ENCODE measurements around the gene KRR1.
"Not testable (repeated sequence)": the region's sequence is repeated elsewhere in the genome, so short reads cannot be mapped to it uniquely, and the experiment has no call there.

The KRR1 gene

GRCh38 chr12:75533239-75533638, 21.8 kb upstream of the KRR1 start:
- no peak for ATAC-seq
- no peaks in the 10 kb centered on the region for H3K4me1 Mint-ChIP-seq
- no peaks in the 10 kb centered on the region for H3K36me3 Mint-ChIP-seq
- no peak overlapping the region for H3K27ac Mint-ChIP-seq
- no peaks in the 10 kb centered on the region for H3K9me3 Mint-ChIP-seq
- H3K27me3 Mint-ChIP-seq = no peaks in the 10 kb centered on the region
- H3K4me3 Mint-ChIP-seq = no peak overlapping the region

DNA sequence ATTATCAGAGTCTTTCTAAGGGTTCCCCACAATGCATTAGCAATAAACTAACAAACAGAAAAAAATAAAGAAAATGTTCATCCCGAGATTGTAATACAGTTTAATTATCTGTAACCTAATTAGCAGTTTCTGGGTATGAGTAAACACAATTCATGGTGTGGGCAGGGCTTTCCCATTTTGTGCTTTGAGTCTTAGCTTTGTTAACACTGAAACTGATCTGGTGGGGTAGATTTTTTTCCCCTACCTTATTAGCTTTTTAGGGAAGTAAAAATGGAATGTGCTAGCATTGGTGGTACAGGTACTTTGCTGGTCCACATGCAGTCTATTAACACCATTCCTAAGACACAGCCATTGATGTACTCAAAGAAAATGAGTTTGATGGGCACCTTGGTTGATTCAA, 18.4 kb upstream of the KRR1 start:
- H3K9me3 Mint-ChIP-seq = no peaks in the 10 kb centered on the region
- no peak overlapping the region for H3K27ac Mint-ChIP-seq
- H3K4me3 Mint-ChIP-seq = no peak overlapping the region
- no peaks in the 10 kb centered on the region for H3K27me3 Mint-ChIP-seq
- H3K4me1 Mint-ChIP-seq = peaks cover 8% of the 10 kb centered on the region
- no peaks in the 10 kb centered on the region for H3K36me3 Mint-ChIP-seq
- ATAC-seq = no peak

DNA sequence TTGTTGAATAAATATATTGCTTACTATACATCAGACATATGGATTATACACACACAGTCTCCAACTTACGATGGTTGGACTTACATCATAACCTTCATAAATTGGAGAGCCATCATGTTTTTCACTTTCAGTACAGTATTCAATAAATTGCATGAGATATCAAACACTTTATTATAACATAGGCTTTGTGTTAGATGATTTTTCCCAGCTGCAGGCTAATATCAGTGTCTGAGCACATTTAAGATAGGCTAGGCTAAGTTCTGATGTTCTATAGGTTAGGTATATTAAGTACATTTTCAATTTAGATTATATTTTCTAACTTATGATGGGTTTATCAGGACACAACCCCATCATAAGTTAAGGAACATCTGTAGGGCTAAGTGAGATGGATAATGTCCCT, 17.9 kb upstream of the KRR1 start:
- Mint-ChIP-seq H3K4me1 (peaks cover 8% of the 10 kb centered on the region), H3K27ac (no peak overlapping the region), H3K27me3 (no peaks in the 10 kb centered on the region), H3K36me3 (no peaks in the 10 kb centered on the region), H3K4me3 (no peak overlapping the region), H3K9me3 (no peaks in the 10 kb centered on the region)
- no peak for ATAC-seq

- H3K9me3 Mint-ChIP-seq = no peaks in the 10 kb centered on the region
- ATAC-seq = no peak
- H3K4me1 Mint-ChIP-seq = peaks cover 8% of the 10 kb centered on the region
- H3K27ac Mint-ChIP-seq = no peak overlapping the region
- H3K4me3 Mint-ChIP-seq = no peak overlapping the region
- no peaks in the 10 kb centered on the region for H3K36me3 Mint-ChIP-seq
- H3K27me3 Mint-ChIP-seq = peaks cover 3% of the 10 kb centered on the region
Measured at GRCh38 chr12:75528692-75529091, 17.3 kb upstream of the KRR1 start.

DNA sequence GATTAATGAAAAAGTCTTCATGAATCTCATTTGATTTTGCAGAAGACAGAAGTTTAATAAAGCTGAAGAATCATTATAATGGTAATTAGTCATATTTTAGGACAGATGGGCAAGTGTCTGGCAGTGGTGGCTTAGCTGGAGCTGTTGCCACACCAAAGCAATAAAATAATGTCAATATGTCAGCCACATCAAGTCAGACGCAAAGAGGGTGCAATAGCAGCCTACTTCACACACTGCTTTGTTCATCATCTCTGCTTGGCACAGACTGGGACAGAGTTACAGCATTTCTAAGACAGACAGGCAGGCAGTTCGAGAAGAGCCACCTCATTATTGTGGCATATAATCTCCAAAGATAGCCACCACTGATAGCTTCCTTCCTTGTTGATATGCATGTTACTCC, 16.9 kb upstream of the KRR1 start:
- Mint-ChIP-seq H3K4me3 (no peak overlapping the region), H3K27ac (no peak overlapping the region), H3K36me3 (no peaks in the 10 kb centered on the region), H3K4me1 (peaks cover 8% of the 10 kb centered on the region), H3K27me3 (peaks cover 7% of the 10 kb centered on the region), H3K9me3 (no peaks in the 10 kb centered on the region)
- no peak for ATAC-seq

DNA sequence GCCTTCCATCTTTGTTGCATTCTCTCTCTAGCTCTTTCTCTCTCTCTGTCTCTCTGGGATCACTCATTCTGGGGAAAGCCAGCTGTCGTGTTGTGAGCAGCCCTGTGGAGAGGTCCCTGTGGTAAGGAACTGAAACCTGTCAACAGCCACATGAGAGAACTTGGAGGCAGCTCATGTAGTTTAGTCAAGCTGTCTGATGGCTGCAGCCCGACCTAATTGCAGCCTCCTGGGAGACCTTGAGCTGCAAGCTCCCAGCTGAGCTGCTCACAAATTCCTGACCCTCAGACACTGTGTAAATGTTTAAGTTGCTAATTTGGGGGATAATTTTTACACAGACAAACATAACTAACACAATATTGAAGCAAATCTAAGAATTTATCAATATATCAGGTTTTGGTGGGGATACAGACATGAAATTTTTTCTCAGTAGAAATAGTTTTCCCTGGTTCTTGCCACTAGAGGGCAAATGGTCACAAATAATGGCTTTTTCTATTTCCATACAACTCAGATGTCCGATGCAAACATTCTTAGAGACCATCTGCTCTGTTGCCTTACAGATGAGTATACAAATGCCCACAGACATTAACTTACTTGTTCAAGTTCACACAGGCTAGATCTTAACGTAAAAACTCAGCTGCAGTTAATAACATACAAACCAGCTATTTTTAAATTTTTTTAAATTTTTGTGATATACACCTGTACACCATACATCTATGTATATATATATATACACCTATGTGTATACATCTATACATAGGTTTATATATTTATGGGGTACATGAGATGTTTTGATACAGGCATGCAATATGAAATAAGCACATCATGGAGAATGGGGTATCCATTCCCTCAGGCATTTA, 15.5 kb upstream of the KRR1 start:
- H3K4me3 Mint-ChIP-seq = no peak overlapping the region
- H3K27me3 Mint-ChIP-seq = peaks cover 21% of the 10 kb centered on the region
- peaks cover 8% of the 10 kb centered on the region for H3K4me1 Mint-ChIP-seq
- ATAC-seq = peak; percentile 92
- H3K36me3 Mint-ChIP-seq = no peaks in the 10 kb centered on the region
- no peak overlapping the region for H3K27ac Mint-ChIP-seq
- H3K9me3 Mint-ChIP-seq = no peaks in the 10 kb centered on the region

GRCh38 chr12:75525263-75525662, 13.9 kb upstream of the KRR1 start:
- Mint-ChIP-seq H3K36me3 (no peaks in the 10 kb centered on the region), H3K27me3 (peaks cover 33% of the 10 kb centered on the region), H3K4me3 (no peak overlapping the region), H3K4me1 (peaks cover 8% of the 10 kb centered on the region), H3K9me3 (no peaks in the 10 kb centered on the region), H3K27ac (no peak overlapping the region)
- ATAC-seq = no peak

DNA sequence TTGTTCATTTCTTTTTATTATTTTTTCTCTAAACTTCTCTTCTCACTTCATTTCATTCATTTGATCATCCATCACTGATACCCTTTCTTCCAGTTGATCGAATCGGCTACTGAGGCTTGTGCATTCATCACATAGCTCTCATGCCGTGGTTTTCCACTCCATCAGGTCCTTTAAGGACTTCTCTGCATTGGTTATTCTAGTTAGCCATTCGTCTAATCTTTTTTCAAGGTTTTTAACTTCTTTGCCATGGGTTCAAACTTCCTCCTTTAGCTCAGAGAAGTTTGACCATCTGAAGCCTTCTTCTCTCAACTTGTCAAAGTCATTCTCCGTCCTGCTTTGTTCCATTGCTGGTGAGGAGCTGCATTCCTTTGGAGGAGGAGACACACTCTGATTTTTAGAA, 10.7 kb upstream of the KRR1 start:
- peaks cover 33% of the 10 kb centered on the region for H3K27me3 Mint-ChIP-seq
- not testable (repeated sequence) for H3K4me1 Mint-ChIP-seq, H3K36me3 Mint-ChIP-seq, H3K9me3 Mint-ChIP-seq, H3K4me3 Mint-ChIP-seq, H3K27ac Mint-ChIP-seq, ATAC-seq

DNA sequence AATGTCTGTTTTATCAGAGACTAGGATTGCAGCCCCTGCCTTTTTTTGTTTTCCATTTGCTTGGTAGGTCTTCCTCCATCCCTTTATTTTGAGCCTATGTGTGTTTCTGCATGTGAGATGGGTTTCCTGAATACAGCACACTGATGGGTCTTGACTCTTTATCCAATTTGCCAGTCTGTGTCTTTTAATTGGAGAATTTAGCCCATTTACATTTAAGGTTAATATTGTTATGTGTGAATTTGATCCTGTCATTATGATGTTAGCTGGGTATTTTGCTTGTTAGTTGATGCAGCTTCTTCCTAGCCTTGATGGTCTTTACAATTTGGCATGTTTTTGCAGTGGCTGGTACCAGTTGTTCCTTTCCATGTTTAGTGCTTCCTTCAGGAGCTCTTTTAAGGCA, 9.8 kb upstream of the KRR1 start:
- H3K27me3 Mint-ChIP-seq = peaks cover 33% of the 10 kb centered on the region
- not testable (repeated sequence) for H3K9me3 Mint-ChIP-seq, H3K4me3 Mint-ChIP-seq, H3K27ac Mint-ChIP-seq, H3K36me3 Mint-ChIP-seq, ATAC-seq, H3K4me1 Mint-ChIP-seq

- H3K36me3 Mint-ChIP-seq = peaks cover 10% of the 10 kb centered on the region
- H3K27me3 Mint-ChIP-seq = no peaks in the 10 kb centered on the region
- H3K4me1 Mint-ChIP-seq = peaks cover 30% of the 10 kb centered on the region
- no peaks in the 10 kb centered on the region for H3K9me3 Mint-ChIP-seq
- H3K4me3 Mint-ChIP-seq = peak overlapping the region; percentile 96
- peak overlapping the region; percentile 97 for H3K27ac Mint-ChIP-seq
- no peak for ATAC-seq
Measured at GRCh38 chr12:75509621-75510020, 1.8 kb downstream of the KRR1 start.

DNA sequence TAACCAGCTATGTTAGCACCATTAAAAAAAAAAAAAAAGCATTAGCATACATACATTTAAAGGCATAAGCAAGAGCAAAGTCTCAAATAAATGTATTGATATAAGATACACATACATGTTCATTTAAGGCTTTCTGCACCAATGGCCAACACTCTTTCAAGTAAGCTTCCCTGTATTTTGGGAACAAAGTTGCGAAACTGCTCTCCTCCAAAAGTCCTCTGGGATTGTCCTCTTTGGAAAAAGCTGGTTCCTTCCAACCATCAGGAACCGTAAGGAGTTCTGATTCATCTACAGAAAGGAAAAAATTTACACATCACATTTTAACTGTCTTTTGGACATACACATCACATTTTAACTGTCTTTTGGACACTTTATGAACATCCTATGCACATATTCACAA, 3.2 kb downstream of the KRR1 start:
- no peak for ATAC-seq
- H3K27ac Mint-ChIP-seq = peak overlapping the region; percentile 42
- no peaks in the 10 kb centered on the region for H3K9me3 Mint-ChIP-seq
- H3K4me3 Mint-ChIP-seq = no peak overlapping the region
- no peaks in the 10 kb centered on the region for H3K27me3 Mint-ChIP-seq
- H3K36me3 Mint-ChIP-seq = peaks cover 14% of the 10 kb centered on the region
- H3K4me1 Mint-ChIP-seq = peaks cover 30% of the 10 kb centered on the region

DNA sequence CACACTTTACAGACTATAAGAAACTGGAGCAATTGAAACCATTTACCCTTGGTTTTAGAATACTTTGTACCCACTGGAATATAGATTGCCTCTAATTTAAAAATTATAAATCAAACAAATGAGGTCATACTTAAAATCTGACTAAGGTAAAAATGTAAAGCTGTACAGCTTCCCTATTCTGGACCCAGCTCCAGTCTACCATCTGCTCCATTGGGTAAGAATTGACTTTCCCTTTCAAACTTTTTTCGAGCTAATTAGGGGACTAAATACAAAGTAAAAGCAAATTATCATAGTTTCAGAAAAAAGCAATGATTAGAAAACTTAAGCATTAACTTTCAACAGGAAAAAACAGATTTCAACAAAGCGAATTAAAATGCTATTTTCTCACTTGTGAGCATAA, 4.3 kb downstream of the KRR1 start:
- Mint-ChIP-seq H3K36me3 (peaks cover 14% of the 10 kb centered on the region), H3K9me3 (no peaks in the 10 kb centered on the region), H3K4me1 (peaks cover 30% of the 10 kb centered on the region), H3K4me3 (no peak overlapping the region), H3K27me3 (no peaks in the 10 kb centered on the region), H3K27ac (no peak overlapping the region)
- ATAC-seq = no peak

GRCh38 chr12:75505706-75506312, 5.6 kb downstream of the KRR1 start:
- Mint-ChIP-seq H3K27ac (no peak overlapping the region), H3K4me1 (peaks cover 25% of the 10 kb centered on the region), H3K27me3 (no peaks in the 10 kb centered on the region), H3K4me3 (no peak overlapping the region), H3K36me3 (peaks cover 14% of the 10 kb centered on the region), H3K9me3 (no peaks in the 10 kb centered on the region)
- ATAC-seq = no peak

- Mint-ChIP-seq H3K27ac (no peak overlapping the region), H3K27me3 (no peaks in the 10 kb centered on the region), H3K4me1 (peaks cover 12% of the 10 kb centered on the region), H3K4me3 (no peak overlapping the region), H3K9me3 (no peaks in the 10 kb centered on the region), H3K36me3 (peaks cover 20% of the 10 kb centered on the region)
- no peak for ATAC-seq
Measured at GRCh38 chr12:75503866-75504265, 7.5 kb downstream of the KRR1 start.

DNA sequence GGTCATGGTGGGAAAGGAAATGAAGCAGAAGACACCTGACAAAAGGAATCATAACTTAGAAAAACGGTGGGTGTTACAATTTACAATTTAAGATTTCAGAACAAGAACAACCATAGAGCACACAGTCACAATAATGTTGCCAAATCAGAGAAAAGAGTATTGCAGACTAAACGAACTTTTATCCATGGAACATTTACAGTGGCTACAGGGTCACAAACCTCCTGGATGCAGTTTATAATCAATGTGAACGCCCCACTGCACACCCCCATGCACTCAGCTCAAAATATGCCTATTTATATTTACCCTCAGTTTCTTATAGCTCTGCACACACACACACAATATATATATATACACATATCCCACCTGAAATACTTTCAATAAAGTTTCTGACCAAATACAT, 8.0 kb downstream of the KRR1 start:
- Mint-ChIP-seq H3K27me3 (no peaks in the 10 kb centered on the region), H3K27ac (no peak overlapping the region), H3K4me1 (peaks cover 9% of the 10 kb centered on the region), H3K36me3 (peaks cover 24% of the 10 kb centered on the region), H3K4me3 (no peak overlapping the region), H3K9me3 (no peaks in the 10 kb centered on the region)
- no peak for ATAC-seq

DNA sequence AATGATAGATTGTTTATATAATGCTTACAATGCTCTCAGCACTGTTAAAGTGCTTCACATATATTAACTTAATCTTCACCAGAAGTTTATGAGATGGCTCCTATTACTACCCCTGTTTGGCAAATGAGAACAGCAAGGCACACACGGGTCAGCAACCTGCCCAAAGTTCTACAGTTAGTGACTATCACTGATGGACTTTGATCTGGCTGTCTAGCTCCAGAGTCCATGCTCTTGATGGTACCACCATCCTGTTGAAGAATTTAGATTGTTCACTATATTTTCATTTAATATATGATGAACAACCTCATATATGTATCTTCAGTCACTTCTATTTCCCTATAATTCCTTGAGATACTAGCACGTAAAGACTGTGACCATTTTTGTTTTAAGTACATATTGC, 20.2 kb downstream of the KRR1 start:
- peaks cover 29% of the 10 kb centered on the region for H3K36me3 Mint-ChIP-seq

More for the DNA sequence above, 20.2 kb downstream of the KRR1 start:
- H3K27ac Mint-ChIP-seq = no peak overlapping the region
- H3K4me1 Mint-ChIP-seq = peaks cover 39% of the 10 kb centered on the region
- no peaks in the 10 kb centered on the region for H3K27me3 Mint-ChIP-seq
- no peak for ATAC-seq
- H3K4me3 Mint-ChIP-seq = no peak overlapping the region
- no peaks in the 10 kb centered on the region for H3K9me3 Mint-ChIP-seq

Measured in stimulated activated memory B cell treated with anti-CD40 and anti-IgM and Interleukin-4, amounts not matched to agents 10 μg/mL and 1 μg/mL and 100 μg/mL, for 72 hours (primary cell).